ENCODE measurements around the gene LINGO4. TPM values are rescaled to one million over a fixed set of nuclear protein-coding genes. Genes with fewer than 3 reads are reported as not detected.
A peak's percentile ranks its signal among the peaks of the same experiment; 100 is the strongest.

Gene LINGO4
- polyA plus RNA-seq, 1 donor (not counting 4 experiments of a cell fraction or from before 2014, with no cell fraction given), result not detected

DNA sequence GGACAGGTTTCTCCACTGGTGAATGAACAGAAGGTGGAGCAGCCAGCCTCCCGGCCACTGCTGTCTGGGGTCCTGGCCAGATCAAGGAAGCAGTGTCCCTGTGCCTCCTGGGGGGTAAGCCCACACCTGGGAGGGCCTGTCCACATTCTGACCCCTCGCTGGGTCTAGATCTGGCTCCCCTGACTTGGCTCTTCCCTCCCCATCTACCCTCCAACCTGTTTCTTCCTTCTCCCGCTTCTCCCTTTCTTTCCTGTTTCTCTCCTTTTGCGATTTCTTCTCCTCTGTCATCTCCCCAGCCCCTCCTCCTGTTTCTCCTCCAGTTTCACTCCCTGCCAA, 26.0 kb upstream of the LINGO4 start:
- no peaks in the 10 kb centered on the region for H3K36me3 ChIP-seq (ENCODE audit: control insufficient read depth in 2 of 2, extremely low read depth in 1 of 2, insufficient read depth in 2 of 2, low read length in 2 of 2)
- H3K9ac ChIP-seq (ENCODE audit: control insufficient read depth, extremely low read depth, insufficient read depth, low read length), result no peak overlapping the region
- H3K9me3 ChIP-seq (ENCODE audit: control insufficient read depth, low read depth, low read length), result no peaks in the 10 kb centered on the region
- no peak overlapping the region for H2AFZ ChIP-seq (ENCODE audit: control insufficient read depth, low read length)
- no peak for DNase-seq (ENCODE audit: low read depth, low spot score)
- no peak overlapping the region for H3K4me3 ChIP-seq (ENCODE audit: control insufficient read depth in 2 of 3, extremely low read depth in 1 of 3, insufficient read depth in 2 of 3, low read depth in 1 of 3, low read length in 3 of 3)
- peaks cover 24% of the 10 kb centered on the region for H3K4me1 ChIP-seq (ENCODE audit: control insufficient read depth, extremely low read depth, insufficient read depth, low read length)
- no peak for TF ChIP-seq EZH2 (IDR thresholded peaks at IDR 0.05; ENCODE audit: low read length)
- TF ChIP-seq, protein P1, sequence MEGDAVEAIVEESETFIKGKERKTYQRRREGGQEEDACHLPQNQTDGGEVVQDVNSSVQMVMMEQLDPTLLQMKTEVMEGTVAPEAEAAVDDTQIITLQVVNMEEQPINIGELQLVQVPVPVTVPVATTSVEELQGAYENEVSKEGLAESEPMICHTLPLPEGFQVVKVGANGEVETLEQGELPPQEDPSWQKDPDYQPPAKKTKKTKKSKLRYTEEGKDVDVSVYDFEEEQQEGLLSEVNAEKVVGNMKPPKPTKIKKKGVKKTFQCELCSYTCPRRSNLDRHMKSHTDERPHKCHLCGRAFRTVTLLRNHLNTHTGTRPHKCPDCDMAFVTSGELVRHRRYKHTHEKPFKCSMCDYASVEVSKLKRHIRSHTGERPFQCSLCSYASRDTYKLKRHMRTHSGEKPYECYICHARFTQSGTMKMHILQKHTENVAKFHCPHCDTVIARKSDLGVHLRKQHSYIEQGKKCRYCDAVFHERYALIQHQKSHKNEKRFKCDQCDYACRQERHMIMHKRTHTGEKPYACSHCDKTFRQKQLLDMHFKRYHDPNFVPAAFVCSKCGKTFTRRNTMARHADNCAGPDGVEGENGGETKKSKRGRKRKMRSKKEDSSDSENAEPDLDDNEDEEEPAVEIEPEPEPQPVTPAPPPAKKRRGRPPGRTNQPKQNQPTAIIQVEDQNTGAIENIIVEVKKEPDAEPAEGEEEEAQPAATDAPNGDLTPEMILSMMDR (optimal IDR thresholded peaks at IDR 0.05 in 1 of 3, IDR thresholded peaks at IDR 0.05 in 1 of 3, conservative IDR thresholded peaks at IDR 0.05 in 1 of 3; ENCODE audit: extremely low read depth in 1 of 3, insufficient read depth in 2 of 3, low read length in 3 of 3), result no peak
- no peaks in the 10 kb centered on the region for H3K27me3 ChIP-seq (ENCODE audit: control insufficient read depth, extremely low read depth, insufficient read depth, low read length)
- H3K9me1 ChIP-seq (ENCODE audit: control insufficient read depth, extremely low read depth, insufficient read depth, low read length), result no peaks in the 10 kb centered on the region
- peak overlapping the region; percentile 6 for H3K4me2 ChIP-seq (ENCODE audit: control insufficient read depth, extremely low read depth, insufficient read depth, low read depth, low read length)
- H3K79me2 ChIP-seq (ENCODE audit: control insufficient read depth, insufficient read depth, low read length), result no peaks in the 10 kb centered on the region
- no peak for FAIRE-seq
- dilution Hi-C loops (cut with MboI; ENCODE audit: extremely low pct_ligation_motif_present, low sequenced_read_pairs), result no loop called here
- H3K27ac ChIP-seq (ENCODE audit: control insufficient read depth, insufficient read depth, low read length), result no peak overlapping the region
- no peaks in the 10 kb centered on the region for H4K20me1 ChIP-seq (ENCODE audit: control insufficient read depth, extremely low read depth, insufficient read depth, low read length)

DNA sequence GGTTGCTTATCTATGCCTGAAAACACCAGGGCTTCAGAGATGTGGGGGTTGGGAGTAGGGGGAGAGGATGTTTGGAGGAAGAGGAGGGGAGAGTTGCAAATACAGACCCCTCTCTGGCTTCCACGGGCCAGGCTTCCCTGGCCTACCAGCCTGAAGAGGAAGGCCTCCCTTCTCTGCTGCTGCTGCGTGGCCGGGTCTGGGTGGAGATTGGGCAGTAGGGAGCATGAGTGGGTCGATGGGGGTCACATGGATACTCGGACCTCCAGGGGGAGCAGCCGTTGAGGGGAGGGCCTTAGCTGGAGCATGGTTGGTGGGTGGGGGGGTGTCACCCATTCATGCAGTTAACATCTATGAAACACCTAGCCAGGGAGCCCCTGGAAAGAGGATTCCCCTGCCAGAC, 24.8 kb upstream of the LINGO4 start:
- no peak for FAIRE-seq
- Histone ChIP-seq H3K27me3 (ENCODE audit: control insufficient read depth, extremely low read depth, insufficient read depth, low read length) (no peaks in the 10 kb centered on the region), H3K4me1 (ENCODE audit: control insufficient read depth, extremely low read depth, insufficient read depth, low read length) (peaks cover 22% of the 10 kb centered on the region), H3K4me2 (ENCODE audit: control insufficient read depth, extremely low read depth, insufficient read depth, low read depth, low read length) (no peak overlapping the region), H2AFZ (ENCODE audit: control insufficient read depth, low read length) (no peak overlapping the region), H3K79me2 (ENCODE audit: control insufficient read depth, insufficient read depth, low read length) (no peaks in the 10 kb centered on the region), H4K20me1 (ENCODE audit: control insufficient read depth, extremely low read depth, insufficient read depth, low read length) (no peaks in the 10 kb centered on the region), H3K27ac (ENCODE audit: control insufficient read depth, insufficient read depth, low read length) (no peak overlapping the region), H3K36me3 (ENCODE audit: control insufficient read depth in 2 of 2, extremely low read depth in 1 of 2, insufficient read depth in 2 of 2, low read length in 2 of 2) (no peaks in the 10 kb centered on the region), H3K9me3 (ENCODE audit: control insufficient read depth, low read depth, low read length) (no peaks in the 10 kb centered on the region), H3K9ac (ENCODE audit: control insufficient read depth, extremely low read depth, insufficient read depth, low read length) (no peak overlapping the region), H3K4me3 (ENCODE audit: control insufficient read depth in 2 of 3, extremely low read depth in 1 of 3, insufficient read depth in 2 of 3, low read depth in 1 of 3, low read length in 3 of 3) (no peak overlapping the region), H3K9me1 (ENCODE audit: control insufficient read depth, extremely low read depth, insufficient read depth, low read length) (no peaks in the 10 kb centered on the region)
- dilution Hi-C loops (cut with MboI; ENCODE audit: extremely low pct_ligation_motif_present, low sequenced_read_pairs), result no loop called here
- no peak for DNase-seq (ENCODE audit: low read depth, low spot score)
- no peak for TF ChIP-seq EZH2 (IDR thresholded peaks at IDR 0.05; ENCODE audit: low read length)
- TF ChIP-seq, protein P1 (optimal IDR thresholded peaks at IDR 0.05 in 1 of 3, IDR thresholded peaks at IDR 0.05 in 1 of 3, conservative IDR thresholded peaks at IDR 0.05 in 1 of 3; ENCODE audit: extremely low read depth in 1 of 3, insufficient read depth in 2 of 3, low read length in 3 of 3), result no peak

All from keratinocyte (primary cell).